Smooth muscle cell (in vitro differentiated cells): ENCODE data around the gene CDYL2. TPM values are rescaled to one million over a fixed set of nuclear protein-coding genes. Genes with fewer than 3 reads are reported as not detected.

Experiments used
- DNase-seq: peaks from one replicate; lab custom pipeline; 2025; ENCODE audit not compliant: unreplicated experiment; lab: John Stamatoyannopoulos, UW
- H2AFZ ChIP-seq: fragments of 200-600 bp; sonication (generic); 2 replicates; pipeline ENCODE4 v1.6.0; 2016; ENCODE audit warnings: antibody characterized with exemption, low read depth, mild to moderate bottlenecking
- H3F3A ChIP-seq: fragments of 200-600 bp; sonication (generic); 2 replicates; pipeline ENCODE4 v1.6.0; 2017; ENCODE audit warnings: antibody characterized with exemption, low read depth
- H3K27ac ChIP-seq: fragments of 200-600 bp; sonication (generic); 2 replicates; pipeline ENCODE4 v1.5.1; 2016; ENCODE audit warnings: low read depth, mild to moderate bottlenecking
- H3K27me3 ChIP-seq: fragments of 200-600 bp; sonication (generic); 2 replicates; pipeline ENCODE4 v1.6.1; 2016; ENCODE audit warnings: low read depth, mild to moderate bottlenecking
- H3K36me3 ChIP-seq: fragments of 200-600 bp; sonication (generic); 2 replicates; pipeline ENCODE4 v1.5.1; 2016; ENCODE audit warnings: low read depth
- H3K4me1 ChIP-seq: fragments of 200-600 bp; sonication (generic); 2 replicates; pipeline ENCODE4 v1.5.1; 2016; ENCODE audit warnings: low read depth
- H3K4me2 ChIP-seq: fragments of 200-600 bp; sonication (generic); 2 replicates; pipeline ENCODE4 v1.6.0; 2016; ENCODE audit warnings: mild to moderate bottlenecking
- H3K4me3 ChIP-seq: fragments of 200-600 bp; sonication (generic); 2 replicates; pipeline ENCODE4 v1.5.1; 2016; ENCODE audit warnings: mild to moderate bottlenecking
- H3K79me2 ChIP-seq: fragments of 200-600 bp; sonication (generic); 2 replicates; pipeline ENCODE4 v1.6.0; 2016; ENCODE audit warnings: low read depth, mild to moderate bottlenecking
- H3K9ac ChIP-seq: fragments of 200-600 bp; sonication (generic); 2 replicates; pipeline ENCODE4 v1.6.0; 2016; ENCODE audit warnings: low read depth
- H3K9me3 ChIP-seq: fragments of 200-600 bp; sonication (generic); replicated peaks from 2 replicates; pipeline ENCODE4 v1.5.1; 2016; ENCODE audit warnings: low read depth
- H4K20me1 ChIP-seq: fragments of 200-600 bp; sonication (generic); 2 replicates; pipeline ENCODE4 v1.6.0; 2016; ENCODE audit warnings: low read depth
- CTCF ChIP-seq: fragments of 200-600 bp; sonication (generic); IDR thresholded peaks from 2 replicates; pipeline ENCODE4 v1.5.1; 2017; ENCODE audit warnings: borderline replicate concordance, mild to moderate bottlenecking, antibody characterized with exemption; ENCODE audit not compliant: insufficient read depth, poor library complexity, severe bottlenecking
- WGBS: methylation state at CpG from one replicate; pipeline ENCODE4 v1.1.7; 2016; ENCODE audit warnings: low lambda C conversion rate; 5-methylcytosine and 5-hydroxymethylcytosine counted together
- polyA plus RNA-seq: library from polyadenylated mRNA; unstranded; fragments of >200 nt; fragmentation: Nextera tagmentation; extraction: Ambion mirVana; gene quantifications from 2 replicates; pipeline ENCODE4 v1.2.1, GENCODE V29; 2016
- total RNA-seq: library from RNA; depleted of rRNA; stranded (reverse); fragments of >200 nt; gene quantifications from 2 replicates; pipeline ENCODE4 v1.2.3, GENCODE V29; 2014

Gene CDYL2
- total and polyA plus RNA-seq, 2 experiments from 2014 or later = 2.0 to 2.9 TPM

GRCh38 chr16:80583466-80583865 is 220.9 kb downstream of the CDYL2 start:
- no peaks in the 10 kb centered on the region for H3K9me3 ChIP-seq
- no peak overlapping the region for H3K9ac ChIP-seq
- H3K27me3 ChIP-seq = no peaks in the 10 kb centered on the region
- no peak for TF ChIP-seq CTCF
- peak overlapping the region; percentile 33 for H3K27ac ChIP-seq
- H3K4me1 ChIP-seq = no peaks in the 10 kb centered on the region
- no peak overlapping the region for H2AFZ ChIP-seq
- no peak overlapping the region for H3K4me3 ChIP-seq
- no peaks in the 10 kb centered on the region for H3K79me2 ChIP-seq
- H3K4me2 ChIP-seq = no peak overlapping the region
- 47% methylated on average over 3 of the region's 3 CpGs for WGBS
- no peak for DNase-seq
- H4K20me1 ChIP-seq = no peaks in the 10 kb centered on the region
- H3K36me3 ChIP-seq = no peaks in the 10 kb centered on the region
- H3F3A ChIP-seq = no peaks in the 10 kb centered on the region

- no peak for TF ChIP-seq CTCF
- Histone ChIP-seq H3K4me1 (no peaks in the 10 kb centered on the region), H3K36me3 (no peaks in the 10 kb centered on the region), H3K79me2 (no peaks in the 10 kb centered on the region), H4K20me1 (no peaks in the 10 kb centered on the region), H3K9ac (no peak overlapping the region), H3K4me2 (no peak overlapping the region), H3K27ac (peak overlapping the region; percentile 66), H3K9me3 (no peaks in the 10 kb centered on the region), H2AFZ (no peak overlapping the region), H3K27me3 (no peaks in the 10 kb centered on the region), H3F3A (no peaks in the 10 kb centered on the region), H3K4me3 (no peak overlapping the region)
- 79% methylated on average over 10 of the region's 10 CpGs for WGBS
- no peak for DNase-seq
These were observed 224.1 kb downstream of the CDYL2 start for GRCh38 chr16:80580109-80580832.

GRCh38 chr16:80577485-80578280 is 226.7 kb downstream of the CDYL2 start:
- no peak overlapping the region for H3K4me2 ChIP-seq
- DNase-seq = no peak

More at GRCh38 chr16:80577485-80578280, 226.7 kb downstream of the CDYL2 start:
- Histone ChIP-seq H3K27me3 (no peaks in the 10 kb centered on the region), H3K9ac (no peak overlapping the region), H3K79me2 (no peaks in the 10 kb centered on the region), H3K27ac (no peak overlapping the region), H3K9me3 (no peaks in the 10 kb centered on the region), H3K4me3 (no peak overlapping the region), H3F3A (no peaks in the 10 kb centered on the region), H3K4me1 (no peaks in the 10 kb centered on the region), H4K20me1 (no peaks in the 10 kb centered on the region), H2AFZ (no peak overlapping the region), H3K36me3 (no peaks in the 10 kb centered on the region)
- TF ChIP-seq CTCF = no peak
- WGBS = 90% methylated on average over 11 of the region's 11 CpGs
